Mesenchymal stem cell (in vitro differentiated cells and primary cell): ENCODE results near the gene COL15A1.

Experiments
- DNase-seq: peaks from one replicate; pipeline ENCODE4 v3.0.0-alpha.2; 2013
- H2AFZ ChIP-seq: one replicate; pipeline ENCODE4 v1.6.1; 2013; ENCODE audit warnings: low read depth, mild to moderate bottlenecking, control low read depth, inconsistent platforms, low read length, moderate library complexity
- H2AK5ac ChIP-seq: 2 replicates; pipeline ENCODE4 v1.6.1; 2013; ENCODE audit warnings: low read length, moderate library complexity, mild to moderate bottlenecking, inconsistent platforms; ENCODE audit not compliant: severe bottlenecking
- H2BK120ac ChIP-seq: one replicate; pipeline ENCODE4 v1.6.1; 2013; ENCODE audit warnings: low read depth, mild to moderate bottlenecking, inconsistent platforms, low read length, moderate library complexity
- H2BK12ac ChIP-seq, 2 experiments: one replicate each; pipeline ENCODE4 v1.6.1; 2013; ENCODE audit warnings: inconsistent platforms in 2 of 2, low read length in 2 of 2, mild to moderate bottlenecking in 2 of 2, moderate library complexity in 2 of 2, control low read depth in 1 of 2
- H2BK15ac ChIP-seq: one replicate; pipeline ENCODE4 v1.6.1; 2013; ENCODE audit warnings: mild to moderate bottlenecking, low read depth, inconsistent platforms; ENCODE audit not compliant: poor library complexity, severe bottlenecking
- H2BK5ac ChIP-seq: 2 replicates; pipeline ENCODE4 v1.6.1; 2013; ENCODE audit warnings: low read depth, mild to moderate bottlenecking, low read length, control low read depth, inconsistent platforms; ENCODE audit not compliant: poor library complexity, severe bottlenecking
- H3K14ac ChIP-seq, 2 experiments: one replicate each; pipeline ENCODE4 v1.6.1; 2013; ENCODE audit warnings: inconsistent platforms in 2 of 2, low read length in 2 of 2, control low read depth in 1 of 2, mild to moderate bottlenecking in 1 of 2, moderate library complexity in 1 of 2
- H3K18ac ChIP-seq, 2 experiments: one replicate each; pipeline ENCODE4 v1.6.1; 2013; ENCODE audit warnings: inconsistent platforms in 2 of 2, low read length in 2 of 2, control low read depth in 1 of 2, low read depth in 1 of 2, mild to moderate bottlenecking in 1 of 2
- H3K23ac ChIP-seq, 2 experiments: one replicate each; pipeline ENCODE4 v1.6.1; 2013; ENCODE audit warnings: inconsistent platforms in 2 of 2, low read length in 2 of 2, mild to moderate bottlenecking in 2 of 2, moderate library complexity in 2 of 2, control low read depth in 1 of 2
- H3K27ac ChIP-seq: 2 replicates; pipeline ENCODE4 v1.5.1; 2013; ENCODE audit warnings: mild to moderate bottlenecking, moderate library complexity, low read length, control low read depth, inconsistent platforms; ENCODE audit not compliant: poor library complexity, severe bottlenecking
- H3K27me3 ChIP-seq, 2 experiments: 2 replicates each; pipeline versions ENCODE4 v1.6.1 to v1.7.0; 2013; ENCODE audit warnings: low read length in 2 of 2, mild to moderate bottlenecking in 2 of 2, moderate library complexity in 2 of 2, control low read depth in 1 of 2, inconsistent platforms in 1 of 2; ENCODE audit not compliant: control insufficient read depth in 1 of 2, insufficient read depth in 1 of 2
- H3K36me3 ChIP-seq, 2 experiments: 2 replicates each; pipeline versions ENCODE4 v1.6.1 to v1.7.0; 2013; ENCODE audit warnings: low read length in 2 of 2, control low read depth in 1 of 2, inconsistent platforms in 1 of 2, low read depth in 1 of 2, mild to moderate bottlenecking in 1 of 2; ENCODE audit not compliant: insufficient read depth in 2 of 2, control insufficient read depth in 1 of 2
- H3K4ac ChIP-seq, 2 experiments: one replicate each; pipeline ENCODE4 v1.6.1; 2013; ENCODE audit warnings: inconsistent platforms in 2 of 2, low read length in 2 of 2, mild to moderate bottlenecking in 2 of 2, moderate library complexity in 2 of 2, control low read depth in 1 of 2, low read depth in 1 of 2
- H3K4me1 ChIP-seq: 2 replicates; pipeline ENCODE4 v1.6.1; 2013; ENCODE audit warnings: low read depth, low read length, control low read depth; ENCODE audit not compliant: control insufficient read depth, insufficient read depth
- H3K4me2 ChIP-seq: 2 replicates; pipeline ENCODE4 v1.6.1; 2013; ENCODE audit warnings: low read length, mild to moderate bottlenecking, inconsistent platforms; ENCODE audit not compliant: poor library complexity, severe bottlenecking
- H3K4me3 ChIP-seq, 2 experiments: 2 replicates each; pipeline versions ENCODE4 v1.5.1 to v1.7.0; 2013; ENCODE audit warnings: low read length in 2 of 2, mild to moderate bottlenecking in 2 of 2, control low read depth in 1 of 2, low read depth in 1 of 2; ENCODE audit not compliant: insufficient read depth in 1 of 2
- H3K79me1 ChIP-seq: replicated peaks from 2 replicates; pipeline ENCODE4 v1.6.1; 2013; ENCODE audit warnings: mild to moderate bottlenecking, control low read depth, low read length, inconsistent platforms; ENCODE audit not compliant: poor library complexity, severe bottlenecking
- H3K9ac ChIP-seq: 2 replicates; pipeline ENCODE4 v1.7.0; 2013; ENCODE audit warnings: mild to moderate bottlenecking, low read length, moderate library complexity
- H3K9me3 ChIP-seq: 2 replicates; pipeline ENCODE4 v1.7.0; 2013; ENCODE audit warnings: mild to moderate bottlenecking, low read length; ENCODE audit not compliant: control insufficient read depth
- H4K8ac ChIP-seq: one replicate; pipeline ENCODE4 v1.6.1; 2013; ENCODE audit warnings: inconsistent platforms, mild to moderate bottlenecking, low read length, moderate library complexity
- H4K91ac ChIP-seq: one replicate; pipeline ENCODE4 v1.6.1; 2013; ENCODE audit warnings: mild to moderate bottlenecking, low read length, inconsistent platforms
- WGBS: methylation state at CpG from one replicate; pipeline ENCODE4 v1.1.7; 2013; ENCODE audit warnings: mixed read lengths; 5-methylcytosine and 5-hydroxymethylcytosine counted together

Gene COL15A1

DNA sequence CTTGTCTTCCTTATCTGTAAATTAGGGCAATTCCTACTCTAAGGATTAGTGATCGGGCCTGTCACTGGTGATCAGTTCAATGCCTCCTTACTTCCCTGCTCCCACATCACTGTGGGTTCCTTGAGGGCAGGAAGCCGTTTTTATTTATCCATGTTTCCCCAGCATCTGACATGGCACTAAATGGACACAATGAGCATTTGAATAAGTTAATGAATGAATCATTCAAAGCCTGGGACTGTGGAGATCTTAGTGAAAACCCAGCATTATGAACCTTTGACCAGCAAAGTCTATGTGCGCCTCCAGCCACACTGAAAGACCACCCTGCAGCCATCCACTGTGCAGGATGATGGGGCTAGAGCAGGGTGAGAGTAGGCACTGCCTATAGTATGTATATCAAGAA is 11.6 kb downstream of the COL15A1 start:
- Histone ChIP-seq H2BK120ac (no peak overlapping the region), H4K91ac (no peak overlapping the region), H3K4me3 (no peak overlapping the region), H3K9me3 (peaks cover 6% of the 10 kb centered on the region), H2AK5ac (no peak overlapping the region), H3K18ac (no peak overlapping the region), H3K4me1 (no peaks in the 10 kb centered on the region), H2BK15ac (no peak overlapping the region), H4K8ac (no peak overlapping the region), H2BK5ac (no peak overlapping the region), H3K9ac (no peak overlapping the region), H3K36me3 (no peaks in the 10 kb centered on the region), H3K23ac (no peak overlapping the region), H3K79me1 (no peaks in the 10 kb centered on the region), H3K4me2 (no peak overlapping the region), H2BK12ac (no peak overlapping the region), H3K27me3 (peaks cover 0 to 3% of the 10 kb centered on the region in 2 experiments), H3K4ac (no peak overlapping the region), H2AFZ (no peak overlapping the region), H3K27ac (no peak overlapping the region), H3K14ac (no peak overlapping the region)
- DNase-seq, result no peak
- 85% methylated on average over 2 of the region's 3 CpGs for WGBS

DNA sequence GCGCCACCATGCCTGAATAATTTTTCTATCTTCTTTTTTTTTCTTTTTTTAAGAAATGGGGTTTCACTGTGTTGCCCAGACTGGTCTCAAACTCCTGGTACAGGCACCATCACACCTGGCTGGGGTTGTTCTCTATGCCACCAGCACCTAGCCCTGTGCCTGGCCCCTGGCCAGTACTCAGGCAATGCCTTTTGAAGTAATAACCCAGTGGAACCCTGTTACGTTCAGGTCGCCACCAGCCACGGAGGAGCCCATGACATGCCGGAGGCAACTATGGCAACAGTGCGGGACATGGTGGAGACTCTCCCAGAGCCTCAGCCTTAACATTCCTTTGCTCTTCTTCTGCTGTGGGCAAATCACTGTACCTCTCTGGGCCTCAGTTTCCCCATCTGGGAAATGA is 14.1 kb downstream of the COL15A1 start:
- DNase-seq, result no peak
- Histone ChIP-seq H3K23ac (no peak overlapping the region), H3K9ac (peak overlapping the region; percentile 78), H3K4ac (peak overlapping the region in 1 of 2 experiments; percentile 37), H3K27ac (no peak overlapping the region), H3K4me3 (no peak overlapping the region), H2BK120ac (no peak overlapping the region), H3K4me2 (no peak overlapping the region), H2BK12ac (no peak overlapping the region), H3K27me3 (no peaks in the 10 kb centered on the region), H3K18ac (no peak overlapping the region), H3K79me1 (no peaks in the 10 kb centered on the region), H2AFZ (no peak overlapping the region), H3K4me1 (no peaks in the 10 kb centered on the region), H2BK15ac (no peak overlapping the region), H4K8ac (no peak overlapping the region), H3K14ac (no peak overlapping the region), H3K9me3 (peaks cover 6% of the 10 kb centered on the region), H2BK5ac (no peak overlapping the region), H3K36me3 (no peaks in the 10 kb centered on the region), H2AK5ac (no peak overlapping the region), H4K91ac (no peak overlapping the region)
- WGBS, result 93% methylated on average over 6 of the region's 6 CpGs

DNA sequence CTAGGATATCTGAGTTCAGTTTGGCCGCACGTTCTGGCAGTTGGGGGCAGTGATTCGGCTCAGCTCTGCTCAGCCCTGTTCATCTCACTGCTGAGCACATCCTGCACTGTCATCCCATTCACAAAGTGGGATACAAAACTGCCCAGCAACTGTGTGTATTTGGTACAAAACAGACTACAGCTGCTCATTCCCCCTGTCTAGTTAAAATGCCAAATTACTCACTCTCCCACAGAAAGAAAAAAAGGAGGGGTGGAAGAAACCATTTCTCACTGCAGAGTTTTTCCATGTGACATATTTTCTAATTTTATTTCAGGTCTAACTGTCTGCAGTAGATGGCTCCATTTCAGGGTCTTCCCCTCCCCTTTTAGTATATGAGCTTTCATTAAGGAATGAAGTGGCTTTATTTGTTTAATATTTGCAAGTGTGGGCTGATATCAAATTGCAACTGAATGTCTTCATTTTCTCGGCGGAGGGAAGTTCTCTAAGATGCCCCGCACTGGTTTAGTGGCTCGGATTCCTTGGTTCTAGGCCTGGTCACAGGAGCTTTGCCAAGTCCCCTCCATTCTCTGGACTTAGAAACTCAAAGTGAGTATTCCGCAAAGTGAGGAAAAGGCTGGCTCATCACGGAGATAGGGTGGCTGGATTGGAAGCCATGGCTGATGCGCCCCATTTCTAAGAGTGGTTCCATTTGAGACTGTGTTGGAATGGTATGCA is 14.7 kb downstream of the COL15A1 start:
- Histone ChIP-seq H3K4me3 (peak overlapping the region in 1 of 2 experiments; percentile 48), H3K4me1 (no peaks in the 10 kb centered on the region), H2BK120ac (no peak overlapping the region), H3K18ac (no peak overlapping the region), H3K79me1 (no peaks in the 10 kb centered on the region), H2BK15ac (no peak overlapping the region), H3K4ac (no peak overlapping the region), H3K4me2 (no peak overlapping the region), H3K36me3 (no peaks in the 10 kb centered on the region), H3K27ac (no peak overlapping the region), H4K8ac (no peak overlapping the region), H3K14ac (no peak overlapping the region), H3K27me3 (peaks cover 0 to under 1% of the 10 kb centered on the region in 2 experiments), H3K9me3 (peaks cover 6% of the 10 kb centered on the region), H2BK12ac (no peak overlapping the region), H3K23ac (no peak overlapping the region), H2AK5ac (no peak overlapping the region), H4K91ac (no peak overlapping the region), H2BK5ac (no peak overlapping the region), H3K9ac (peak overlapping the region; percentile 78), H2AFZ (no peak overlapping the region)
- WGBS, result 91% methylated on average over 10 of the region's 10 CpGs
- peak; percentile 87 for DNase-seq

DNA sequence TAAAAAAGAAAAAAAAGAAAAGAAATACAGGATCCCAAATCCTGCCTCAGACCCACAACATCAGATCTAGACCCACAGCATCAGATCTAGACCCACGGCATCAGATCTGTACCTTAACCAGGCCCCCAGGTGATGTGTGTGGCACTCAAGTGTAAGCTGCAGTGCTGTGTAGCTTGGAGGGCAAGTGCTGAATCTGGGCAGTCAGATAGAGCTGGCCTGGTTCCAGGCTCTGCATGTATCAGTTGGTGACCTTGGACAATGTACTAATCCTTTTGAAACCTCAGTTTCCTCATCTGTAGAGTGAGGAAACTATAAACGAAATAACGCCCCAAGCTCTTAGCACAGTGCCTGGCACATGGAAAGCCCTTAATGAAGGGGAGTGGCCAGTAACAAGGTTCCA is 16.7 kb downstream of the COL15A1 start:
- Histone ChIP-seq H3K14ac (no peak overlapping the region), H3K4me2 (no peak overlapping the region), H2AK5ac (no peak overlapping the region), H3K27me3 (peaks cover 0 to 16% of the 10 kb centered on the region in 2 experiments), H3K9ac (no peak overlapping the region), H2BK12ac (peak overlapping the region in 1 of 2 experiments; percentile 30), H3K4me1 (no peaks in the 10 kb centered on the region), H2BK120ac (no peak overlapping the region), H3K4ac (peak overlapping the region in 1 of 2 experiments; percentile 24), H2BK15ac (no peak overlapping the region), H3K79me1 (no peaks in the 10 kb centered on the region), H3K36me3 (no peaks in the 10 kb centered on the region), H4K8ac (no peak overlapping the region), H2BK5ac (no peak overlapping the region), H2AFZ (no peak overlapping the region), H3K23ac (no peak overlapping the region), H3K18ac (no peak overlapping the region), H3K4me3 (no peak overlapping the region), H3K27ac (no peak overlapping the region), H3K9me3 (peaks cover 6% of the 10 kb centered on the region), H4K91ac (no peak overlapping the region)
- DNase-seq, result no peak
- 95% methylated on average over 3 of the region's 3 CpGs for WGBS
